ENCODE measurements around the gene PPM1K. TPM values are rescaled to one million over a fixed set of nuclear protein-coding genes. Genes with fewer than 3 reads are reported as not detected.
"Not testable (repeated sequence)": the region's sequence is repeated elsewhere in the genome, so short reads cannot be mapped to it uniquely, and the experiment has no call there.

PPM1K gene
- total RNA-seq, 3 donors from 2014 or later = 13.8 to 26.2 (median 20.5) TPM

GRCh38 chr4:88320224-88320779, 35.9 kb upstream of the PPM1K start:
- H3K36me3 ChIP-seq = no peaks in the 10 kb centered on the region
- no peaks in the 10 kb centered on the region for H3K27me3 ChIP-seq
- no peaks in the 10 kb centered on the region for H3K4me1 ChIP-seq
- H3K9me3 ChIP-seq = no peaks in the 10 kb centered on the region
- no peak overlapping the region for H3K4me3 ChIP-seq
- TF ChIP-seq, protein P1, sequence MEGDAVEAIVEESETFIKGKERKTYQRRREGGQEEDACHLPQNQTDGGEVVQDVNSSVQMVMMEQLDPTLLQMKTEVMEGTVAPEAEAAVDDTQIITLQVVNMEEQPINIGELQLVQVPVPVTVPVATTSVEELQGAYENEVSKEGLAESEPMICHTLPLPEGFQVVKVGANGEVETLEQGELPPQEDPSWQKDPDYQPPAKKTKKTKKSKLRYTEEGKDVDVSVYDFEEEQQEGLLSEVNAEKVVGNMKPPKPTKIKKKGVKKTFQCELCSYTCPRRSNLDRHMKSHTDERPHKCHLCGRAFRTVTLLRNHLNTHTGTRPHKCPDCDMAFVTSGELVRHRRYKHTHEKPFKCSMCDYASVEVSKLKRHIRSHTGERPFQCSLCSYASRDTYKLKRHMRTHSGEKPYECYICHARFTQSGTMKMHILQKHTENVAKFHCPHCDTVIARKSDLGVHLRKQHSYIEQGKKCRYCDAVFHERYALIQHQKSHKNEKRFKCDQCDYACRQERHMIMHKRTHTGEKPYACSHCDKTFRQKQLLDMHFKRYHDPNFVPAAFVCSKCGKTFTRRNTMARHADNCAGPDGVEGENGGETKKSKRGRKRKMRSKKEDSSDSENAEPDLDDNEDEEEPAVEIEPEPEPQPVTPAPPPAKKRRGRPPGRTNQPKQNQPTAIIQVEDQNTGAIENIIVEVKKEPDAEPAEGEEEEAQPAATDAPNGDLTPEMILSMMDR (IDR thresholded peaks at IDR 0.05) = no peak
- TF ChIP-seq POLR2AphosphoS5 (IDR thresholded peaks at IDR 0.05) = no peak
- peak overlapping the region; percentile 57 to 76 for H3K27ac ChIP-seq
- intact Hi-C loops (cut with DNase I; ENCODE audit: low total_unique reads) = no loop called here
- DNase-seq (ENCODE audit: low spot score in 2 of 2) = no peak

DNA sequence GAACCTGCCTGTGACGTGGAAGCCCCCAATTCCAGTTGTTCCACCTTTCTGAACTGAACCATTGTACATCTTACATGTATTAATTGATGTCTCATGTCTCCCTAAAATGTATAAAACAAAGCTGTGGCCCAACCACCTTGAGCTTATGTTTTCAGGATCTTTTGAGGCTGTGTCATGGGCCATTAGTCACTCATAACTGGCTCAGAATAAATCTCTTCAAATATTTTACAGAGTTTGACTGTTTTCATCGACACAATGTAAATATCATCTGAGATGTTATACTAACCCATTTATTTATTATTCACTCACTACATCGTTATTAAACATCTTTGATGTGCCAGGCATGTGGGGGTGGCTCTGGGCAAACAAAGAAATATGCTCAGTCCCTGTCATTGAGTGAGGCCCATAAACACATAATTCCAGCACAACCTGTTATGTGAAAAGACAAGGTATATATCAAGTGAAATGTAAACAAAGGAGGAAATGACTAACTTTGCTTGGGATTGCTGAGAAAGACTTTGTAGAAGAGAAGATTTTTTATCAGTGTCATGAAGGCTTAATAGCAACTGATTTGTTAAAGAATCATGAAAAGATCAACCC, 34.5 kb upstream of the PPM1K start:
- Histone ChIP-seq H3K27me3 (no peaks in the 10 kb centered on the region), H3K36me3 (no peaks in the 10 kb centered on the region), H3K4me3 (no peak overlapping the region), H3K27ac (peak overlapping the region in 1 of 2 donors; percentile 76), H3K4me1 (no peaks in the 10 kb centered on the region), H3K9me3 (no peaks in the 10 kb centered on the region)
- TF ChIP-seq POLR2AphosphoS5 (IDR thresholded peaks at IDR 0.05) (no peak), POLR2A (IDR thresholded peaks at IDR 0.05) (no peak)
- TF ChIP-seq, protein P1 (IDR thresholded peaks at IDR 0.05) = no peak
- intact Hi-C loops (cut with DNase I; ENCODE audit: low total_unique reads) = no loop called here
- DNase-seq (ENCODE audit: low spot score in 2 of 2) = no peak

GRCh38 chr4:88315460-88316017, 31.2 kb upstream of the PPM1K start:
- no peak for DNase-seq (ENCODE audit: low spot score in 2 of 2)
- TF ChIP-seq POLR2AphosphoS5 (IDR thresholded peaks at IDR 0.05) (no peak), POLR2A (IDR thresholded peaks at IDR 0.05) (no peak)
- TF ChIP-seq, protein P1 (IDR thresholded peaks at IDR 0.05) = no peak
- intact Hi-C loops (cut with DNase I; ENCODE audit: low total_unique reads) = no loop called here

GRCh38 chr4:88313088-88313624, 28.8 kb upstream of the PPM1K start:
- H3K27me3 ChIP-seq; H3K4me3 ChIP-seq; intact Hi-C loops (cut with DNase I; ENCODE audit: low total_unique reads); H3K36me3 ChIP-seq; DNase-seq (ENCODE audit: low spot score in 2 of 2); H3K27ac ChIP-seq; H3K4me1 ChIP-seq; H3K9me3 ChIP-seq: not testable (repeated sequence)

More at GRCh38 chr4:88315460-88316017, 31.2 kb upstream of the PPM1K start:
- Histone ChIP-seq H3K27ac (no peak overlapping the region), H3K9me3 (no peaks in the 10 kb centered on the region), H3K4me3 (no peak overlapping the region), H3K27me3 (no peaks in the 10 kb centered on the region), H3K36me3 (no peaks in the 10 kb centered on the region), H3K4me1 (no peaks in the 10 kb centered on the region)

GRCh38 chr4:88308587-88308986, 24.2 kb upstream of the PPM1K start:
- no peak for TF ChIP-seq POLR2AphosphoS5 (IDR thresholded peaks at IDR 0.05)
- TF ChIP-seq POLR2A (IDR thresholded peaks at IDR 0.05) = no peak
- TF ChIP-seq, protein P1 (IDR thresholded peaks at IDR 0.05) = no peak
- Histone ChIP-seq H3K4me1 (no peaks in the 10 kb centered on the region), H3K27me3 (no peaks in the 10 kb centered on the region), H3K27ac (no peak overlapping the region), H3K36me3 (no peaks in the 10 kb centered on the region), H3K9me3 (no peaks in the 10 kb centered on the region), H3K4me3 (no peak overlapping the region)
- intact Hi-C loops (cut with DNase I; ENCODE audit: low total_unique reads) = no loop called here
- no peak for DNase-seq (ENCODE audit: low spot score in 2 of 2)
